Caco-2 (cell line): ENCODE results near the gene FCMR. TPM values are rescaled to one million over a fixed set of nuclear protein-coding genes. Genes with fewer than 3 reads are reported as not detected.

Experiments
- BruUV-seq: library from RNA; stranded (reverse); fragments of 400-500 nt; replicated peaks from 2 replicates; lab custom pipeline; 2021; lab: Mats Ljungman, UMichigan
- CTCF ChIA-PET: fragments of 300-600 bp; sonication (Branson Sonifier 250); formaldehyde crosslinking; loops from one replicate; lab custom pipeline; 2022; ENCODE audit warnings: antibody characterized with exemption; lab: Charles Lee
- POLR2A ChIA-PET: fragments of 300-600 bp; sonication (Branson Sonifier 250); formaldehyde crosslinking; loops from one replicate; lab custom pipeline; 2022; ENCODE audit warnings: antibody characterized with exemption; lab: Charles Lee
- DNase-seq, 2 experiments: peaks; one replicate each; pipeline versions ENCODE4 v3.0.0 to v3.0.0-alpha.2; 2020 to 2022
- H3K27me3 ChIP-seq: replicated peaks from 2 replicates; pipeline ENCODE4 v1.6.0; 2011; ENCODE audit warnings: low read length; ENCODE audit not compliant: control insufficient read depth, insufficient read depth
- H3K36me3 ChIP-seq: 2 replicates; pipeline ENCODE4 v1.5.1; 2011; ENCODE audit warnings: low read length; ENCODE audit not compliant: control insufficient read depth, insufficient read depth
- H3K4me1 ChIP-seq: fragments of 250-450 bp; sonication (Bioruptor Pico); 2 replicates; pipeline ENCODE4 v1.5.1; 2020; ENCODE audit warnings: mild to moderate bottlenecking
- H3K4me3 ChIP-seq: 2 replicates; pipeline ENCODE4 v1.5.1; 2011; ENCODE audit warnings: low read depth, mild to moderate bottlenecking, control low read depth, low read length
- H3K9me3 ChIP-seq: fragments of 250-450 bp; sonication (Bioruptor Pico); 2 replicates; pipeline ENCODE4 v1.5.1; 2020; ENCODE audit warnings: mild to moderate bottlenecking, moderate library complexity
- H3K27ac Mint-ChIP-seq: one replicate; pipeline ENCODE4 v1.8.0; 2022; ENCODE audit warnings: mixed read lengths; ENCODE audit not compliant: unreplicated experiment
- H3K27me3 Mint-ChIP-seq: one replicate; pipeline ENCODE4 v1.8.0; 2022; ENCODE audit warnings: mixed read lengths; ENCODE audit not compliant: insufficient read depth, unreplicated experiment
- H3K36me3 Mint-ChIP-seq: one replicate; pipeline ENCODE4 v1.8.0; 2022; ENCODE audit warnings: mild to moderate bottlenecking, mixed read lengths; ENCODE audit not compliant: insufficient read depth, unreplicated experiment
- H3K4me1 Mint-ChIP-seq: one replicate; pipeline ENCODE4 v1.8.0; 2022; ENCODE audit warnings: low read depth, mixed read lengths; ENCODE audit not compliant: unreplicated experiment
- H3K4me3 Mint-ChIP-seq: one replicate; pipeline ENCODE4 v1.8.0; 2022; ENCODE audit warnings: mild to moderate bottlenecking, moderate library complexity, mixed read lengths; ENCODE audit not compliant: unreplicated experiment
- H3K9me3 Mint-ChIP-seq: one replicate; pipeline ENCODE4 v1.8.0; 2022; ENCODE audit warnings: mixed read lengths; ENCODE audit not compliant: unreplicated experiment
- CTCF ChIP-seq, 2 experiments: fragments of 200-600 bp in 1 of 2; IDR thresholded peaks; 1 replicate in 1 of 2; 2 replicates in 1 of 2; pipeline versions ENCODE4 v1.5.1 to v1.8.0; 2011 to 2022; ENCODE audit warnings: antibody characterized with exemption in 1 of 2, control low read depth in 1 of 2, inconsistent platforms in 1 of 2, low read depth in 1 of 2, low read length in 1 of 2, mild to moderate bottlenecking in 1 of 2, moderate library complexity in 1 of 2; ENCODE audit not compliant: insufficient read depth in 1 of 2, severe bottlenecking in 1 of 2, unreplicated experiment in 1 of 2
- intact Hi-C: fragments of 100-400 bp; cut with micrococcal nuclease; formaldehyde crosslinking; loops from one replicate; pipeline ENCODE4 v1.10.0; 2022; ENCODE audit not compliant: unreplicated experiment
- total RNA-seq: library from RNA; stranded (reverse); gene quantifications from 2 replicates; pipeline ENCODE4 v1.2.3, GENCODE V29; 2022

The FCMR gene
- total RNA-seq, 1 experiment from 2014 or later, result not detected

- Mint-ChIP-seq H3K27ac (peak overlapping the region; percentile 82), H3K4me3 (peak overlapping the region; percentile 30), H3K27me3 (no peaks in the 10 kb centered on the region), H3K9me3 (peaks cover 6% of the 10 kb centered on the region), H3K4me1 (peaks cover 43% of the 10 kb centered on the region), H3K36me3 (no peaks in the 10 kb centered on the region)
- Histone ChIP-seq H3K4me1 (peaks cover 55% of the 10 kb centered on the region), H3K36me3 (no peaks in the 10 kb centered on the region), H3K4me3 (no peak overlapping the region), H3K27me3 (no peaks in the 10 kb centered on the region), H3K9me3 (peaks cover 7% of the 10 kb centered on the region; the same call in 1 of the 2 replicates)
- ChIA-PET POLR2A (no interaction called here), CTCF (interaction anchor here (0.9 to 2.0 kb wide), 4 partner anchors 11 to 39 kb away, joined by 3 to 6 read pairs (median 5); no protein-coding TSS in a partner anchor)
- BruUV-seq, result no TSS peak
- intact Hi-C loops, result loop anchor here (2.0 kb wide), 1 partner anchor 17 kb away; no protein-coding TSS in a partner anchor
- no peak for TF ChIP-seq CTCF (IDR thresholded peaks at IDR 0.05; ENCODE audit: insufficient read depth in 1 of 2, low read depth in 1 of 2, low read length in 1 of 2, severe bottlenecking in 1 of 2, unreplicated experiment in 1 of 2)
- peak; percentile 19 to 63 for DNase-seq
Measured at GRCh38 chr1:206952171-206952570, 30.4 kb upstream of the FCMR start.

- no peaks in the 10 kb centered on the region for H3K36me3 ChIP-seq
- H3K9me3 ChIP-seq, result peaks cover 7% of the 10 kb centered on the region; the same call in 1 of the 2 replicates
- no peak for TF ChIP-seq CTCF (IDR thresholded peaks at IDR 0.05; ENCODE audit: insufficient read depth in 1 of 2, low read depth in 1 of 2, low read length in 1 of 2, severe bottlenecking in 1 of 2, unreplicated experiment in 1 of 2)
- Mint-ChIP-seq H3K36me3 (no peaks in the 10 kb centered on the region), H3K27ac (peak overlapping the region; percentile 82), H3K4me1 (peaks cover 41% of the 10 kb centered on the region), H3K27me3 (no peaks in the 10 kb centered on the region), H3K4me3 (peak overlapping the region; percentile 30), H3K9me3 (peaks cover 6% of the 10 kb centered on the region)
- peak; percentile 55 to 64 for DNase-seq
- no TSS peak for BruUV-seq
- ChIA-PET CTCF (interaction anchor here (0.7 to 2.0 kb wide), 5 partner anchors 9 to 39 kb away, joined by 3 to 6 read pairs (median 5); no protein-coding TSS in a partner anchor), POLR2A (no interaction called here)
- intact Hi-C loops, result loop anchor here (1.0 to 2.0 kb wide), 2 partner anchors 17 to 31 kb away; no protein-coding TSS in a partner anchor
- H3K4me1 ChIP-seq, result peaks cover 55% of the 10 kb centered on the region
- H3K27me3 ChIP-seq, result no peaks in the 10 kb centered on the region
- no peak overlapping the region for H3K4me3 ChIP-seq
Measured at GRCh38 chr1:206951318-206952100, 29.8 kb upstream of the FCMR start.

GRCh38 chr1:206949641-206950040 lies 27.9 kb upstream of the FCMR start:
- no peaks in the 10 kb centered on the region for H3K27me3 ChIP-seq
- peaks cover 7% of the 10 kb centered on the region; the same call in 1 of the 2 replicates for H3K9me3 ChIP-seq
- H3K4me1 ChIP-seq, result peaks cover 38% of the 10 kb centered on the region
- DNase-seq, result no peak
- no peaks in the 10 kb centered on the region for H3K36me3 ChIP-seq
- intact Hi-C loops, result no loop called here
- BruUV-seq, result no TSS peak
- Mint-ChIP-seq H3K36me3 (no peaks in the 10 kb centered on the region), H3K9me3 (peaks cover 6% of the 10 kb centered on the region), H3K4me3 (no peak overlapping the region), H3K4me1 (peaks cover 28% of the 10 kb centered on the region), H3K27me3 (no peaks in the 10 kb centered on the region), H3K27ac (no peak overlapping the region)
- no peak for TF ChIP-seq CTCF (IDR thresholded peaks at IDR 0.05; ENCODE audit: insufficient read depth in 1 of 2, low read depth in 1 of 2, low read length in 1 of 2, severe bottlenecking in 1 of 2, unreplicated experiment in 1 of 2)
- ChIA-PET POLR2A (no interaction called here), CTCF (interaction anchor here (0.9 kb wide), 1 partner anchor 33 kb away, joined by 3 read pairs; no protein-coding TSS in a partner anchor)
- no peak overlapping the region for H3K4me3 ChIP-seq
